Naive thymus-derived CD4-positive, alpha-beta T cell (primary cell): ENCODE data around the gene LSAMP. TPM values are rescaled to one million over a fixed set of nuclear protein-coding genes. Genes with fewer than 3 reads are reported as not detected.
"Not testable (repeated sequence)": the region's sequence is repeated elsewhere in the genome, so short reads cannot be mapped to it uniquely, and the experiment has no call there.

Source experiments
- ATAC-seq: fragments of 150-1000 bp; cut with Tn5 transposase; 2 replicates; pipeline ENCODE4 v1.10.0; 2021; ENCODE audit warnings: mild to moderate bottlenecking, moderate library complexity
- CTCF ChIA-PET: fragments of 350-600 bp; sonication (Branson Sonifier 250); formaldehyde crosslinking; loops from one replicate; lab custom pipeline; 2021; ENCODE audit warnings: antibody characterized with exemption; lab: Charles Lee
- POLR2A ChIA-PET: fragments of 350-600 bp; sonication (Branson Sonifier 250); formaldehyde crosslinking; loops from one replicate; lab custom pipeline; 2021; ENCODE audit warnings: antibody characterized with exemption, inconsistent platforms; lab: Charles Lee
- DNase-seq, 9 donors: peaks; one replicate each; pipeline versions ENCODE4 v3.0.0 to v3.0.0-alpha.2; 2020 to 2022; ENCODE audit warnings: mixed read lengths in 1 of 9
- H3K27ac ChIP-seq: one replicate; pipeline ENCODE4 v1.7.0; 2013; ENCODE audit warnings: mild to moderate bottlenecking, low read depth, low read length, moderate library complexity
- H3K27me3 ChIP-seq, 2 donors: one replicate each; pipeline ENCODE4 v1.7.0; 2013; ENCODE audit warnings: low read length in 2 of 2, mild to moderate bottlenecking in 2 of 2, moderate library complexity in 2 of 2; ENCODE audit not compliant: control insufficient read depth in 2 of 2, insufficient read depth in 2 of 2
- H3K36me3 ChIP-seq, 3 experiments: 1 replicate in 2 of 3; 2 replicates in 1 of 3; pipeline ENCODE4 v1.7.0; 2013; ENCODE audit warnings: low read length in 3 of 3, mild to moderate bottlenecking in 3 of 3, moderate library complexity in 1 of 3; ENCODE audit not compliant: insufficient read depth in 3 of 3, control insufficient read depth in 2 of 3
- H3K4me1 ChIP-seq, 2 donors: one replicate each; pipeline ENCODE4 v1.7.0; 2013; ENCODE audit warnings: low read length in 2 of 2, mild to moderate bottlenecking in 2 of 2, moderate library complexity in 1 of 2; ENCODE audit not compliant: control insufficient read depth in 2 of 2, insufficient read depth in 2 of 2
- H3K4me3 ChIP-seq: 2 replicates; pipeline ENCODE4 v1.7.0; 2013; ENCODE audit warnings: mild to moderate bottlenecking, low read length
- H3K9me3 ChIP-seq, 3 experiments: 1 replicate in 2 of 3; 2 replicates in 1 of 3; pipeline ENCODE4 v1.7.0; 2013; ENCODE audit warnings: low read length in 3 of 3; ENCODE audit not compliant: control insufficient read depth in 2 of 3
- H3K27ac Mint-ChIP-seq, 9 donors: one replicate each; pipeline ENCODE4 v1.8.0; 2020 to 2022; ENCODE audit warnings: mixed read lengths in 9 of 9, mild to moderate bottlenecking in 8 of 9, moderate library complexity in 5 of 9, inconsistent platforms in 2 of 9
- H3K27me3 Mint-ChIP-seq, 5 donors: one replicate each; pipeline ENCODE4 v1.8.0; 2021 to 2022; ENCODE audit warnings: mixed read lengths in 5 of 5, mild to moderate bottlenecking in 1 of 5
- H3K36me3 Mint-ChIP-seq, 5 donors: one replicate each; pipeline ENCODE4 v1.8.0; 2020 to 2022; ENCODE audit warnings: mixed read lengths in 5 of 5, mild to moderate bottlenecking in 3 of 5, inconsistent platforms in 1 of 5
- H3K4me1 Mint-ChIP-seq, 7 donors: one replicate each; pipeline ENCODE4 v1.8.0; 2020 to 2022; ENCODE audit warnings: mixed read lengths in 7 of 7, mild to moderate bottlenecking in 3 of 7, inconsistent platforms in 1 of 7
- H3K4me3 Mint-ChIP-seq, 10 donors: one replicate each; pipeline ENCODE4 v1.8.0; 2020 to 2022; ENCODE audit warnings: mild to moderate bottlenecking in 10 of 10, mixed read lengths in 10 of 10, moderate library complexity in 6 of 10, inconsistent platforms in 2 of 10
- H3K9me3 Mint-ChIP-seq, 11 donors: one replicate each; pipeline ENCODE4 v1.8.0; 2020 to 2022; ENCODE audit warnings: mixed read lengths in 11 of 11, mild to moderate bottlenecking in 4 of 11, inconsistent platforms in 1 of 11, moderate library complexity in 1 of 11
- intact Hi-C, 2 donors: fragments of 100-400 bp; cut with micrococcal nuclease; formaldehyde crosslinking; loops; one replicate each; pipeline ENCODE4 v1.15.1; 2023
- polyA plus RNA-seq, 2 donors: library from polyadenylated mRNA; unstranded; fragments of 300-500 nt; fragmentation: Illumina TruSeq; gene quantifications; one replicate each; pipeline ENCODE4 v1.2.3, GENCODE V29; 2021
- total RNA-seq, 6 experiments: library from RNA in 5 of 6; stranded (reverse) in 5 of 6; gene quantifications; 1 replicate in 5 of 6; 2 replicates in 1 of 6; pipeline ENCODE4 v1.2.3 and lab custom pipeline; 2021 to 2026

Gene LSAMP
- total and polyA plus RNA-seq, 7 experiments from 2014 or later = not detected

- Histone ChIP-seq H3K9me3 (no peaks in the 10 kb centered on the region), H3K4me1 (peaks cover 5 to 8% of the 10 kb centered on the region in 2 donors), H3K27me3 (no peaks in the 10 kb centered on the region), H3K4me3 (no peak overlapping the region), H3K27ac (no peak overlapping the region), H3K36me3 (no peaks in the 10 kb centered on the region)
- ATAC-seq (no peak), DNase-seq (no peak)
- Mint-ChIP-seq H3K4me1 (peaks cover 15 to 33% (median 25%) of the 10 kb centered on the region in 7 donors), H3K27me3 (peaks cover 0 to 18% (median 0%) of the 10 kb centered on the region in 5 donors), H3K9me3 (peaks cover 0 to 2% (median 0%) of the 10 kb centered on the region in 11 donors), H3K27ac (no peak overlapping the region), H3K36me3 (no peaks in the 10 kb centered on the region), H3K4me3 (no peak overlapping the region)
- intact Hi-C loops = loop anchor here (10.0 kb wide), 2 partner anchors 963 to 1573 kb away; no protein-coding TSS in a partner anchor
- POLR2A ChIA-PET = no interaction called here
- CTCF ChIA-PET = no interaction called here
Observed at GRCh38 chr3:115787818-115788217, 657.5 kb downstream of the LSAMP start.

GRCh38 chr3:115785782-115786181 lies 659.5 kb downstream of the LSAMP start:
- ChIA-PET CTCF (interaction anchor here (0.7 kb wide), 1 partner anchor 14 kb away, joined by 4 read pairs; no protein-coding TSS in a partner anchor), POLR2A (no interaction called here)
- Histone ChIP-seq H3K9me3 (no peaks in the 10 kb centered on the region), H3K36me3 (no peaks in the 10 kb centered on the region), H3K4me3 (no peak overlapping the region), H3K27ac (no peak overlapping the region), H3K27me3 (no peaks in the 10 kb centered on the region), H3K4me1 (peaks cover 3% of the 10 kb centered on the region in 2 donors)
- Mint-ChIP-seq H3K27ac (peak overlapping the region in 1 of 9 donors; percentile 23), H3K9me3 (peaks cover 0 to 2% (median 0%) of the 10 kb centered on the region in 11 donors), H3K4me3 (peak overlapping the region in 2 of 10 donors; percentile 22 to 90), H3K36me3 (no peaks in the 10 kb centered on the region), H3K4me1 (peaks cover 8 to 19% (median 14%) of the 10 kb centered on the region in 7 donors), H3K27me3 (peaks cover 0 to 25% (median 0%) of the 10 kb centered on the region in 5 donors)
- intact Hi-C loops = loop anchor here (2.0 to 10.0 kb wide), 4 partner anchors 745 to 1729 kb away; partner anchors contain the start of genes CCDC191 (in 1 of the 2) and QTRT2 (in 1 of the 2)
- no peak for DNase-seq
- no peak for ATAC-seq

DNA sequence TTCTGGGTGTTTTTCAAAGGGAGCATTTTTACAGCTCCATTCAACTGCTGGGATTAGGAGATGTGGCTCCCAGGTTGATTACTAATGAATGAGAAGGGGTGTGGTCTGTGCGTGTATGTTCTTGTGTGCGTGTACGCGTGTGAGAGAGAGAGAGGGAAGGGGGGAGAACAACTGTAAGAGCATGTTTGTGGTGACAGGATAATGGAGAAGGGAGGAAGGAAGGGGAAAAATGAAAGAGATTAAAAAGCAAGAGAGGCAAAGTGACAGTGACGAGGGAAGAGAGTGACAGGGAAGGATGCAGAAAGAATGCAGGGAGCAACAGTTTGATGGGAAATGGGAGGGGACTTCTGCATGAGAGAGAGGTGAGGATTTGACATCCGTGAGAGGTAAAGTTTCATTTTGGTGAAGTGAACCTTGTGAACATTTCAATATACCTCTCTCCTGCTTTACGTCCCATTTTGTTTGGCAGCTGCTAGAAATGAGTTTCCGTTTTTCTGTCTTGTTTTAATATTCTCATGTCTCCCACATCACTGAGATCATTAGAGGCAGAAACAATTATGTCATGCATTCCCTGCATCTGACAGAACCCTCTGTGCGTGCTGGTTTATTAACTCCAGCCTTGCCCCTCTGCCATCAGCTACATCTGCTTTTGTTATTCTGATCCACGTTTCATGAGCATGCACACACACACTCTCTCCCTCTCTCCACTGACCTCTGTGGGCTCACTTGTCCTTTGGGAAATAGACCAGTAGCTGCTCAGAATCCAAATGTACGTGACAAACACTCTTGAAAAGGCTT lies 660.3 kb downstream of the LSAMP start:
- Mint-ChIP-seq H3K27me3 (peaks cover 0 to 25% (median 0%) of the 10 kb centered on the region in 5 donors), H3K36me3 (no peaks in the 10 kb centered on the region), H3K4me3 (peak overlapping the region; percentile 80 to 97 (median 91)), H3K9me3 (peaks cover 0 to 2% (median 0%) of the 10 kb centered on the region in 11 donors), H3K27ac (peak overlapping the region; percentile 74 to 99 (median 96)), H3K4me1 (peaks cover 8 to 16% (median 14%) of the 10 kb centered on the region in 7 donors)
- Histone ChIP-seq H3K4me1 (peaks cover 3% of the 10 kb centered on the region in 2 donors), H3K27ac (peak overlapping the region; percentile 99), H3K36me3 (no peaks in the 10 kb centered on the region), H3K4me3 (peak overlapping the region; percentile 54), H3K27me3 (no peaks in the 10 kb centered on the region), H3K9me3 (no peaks in the 10 kb centered on the region)
- ChIA-PET POLR2A (interaction anchor here (1.8 kb wide), 1 partner anchor 33 kb away, joined by 4 read pairs; no protein-coding TSS in a partner anchor), CTCF (interaction anchor here (0.6 to 2.3 kb wide), 7 partner anchors 13 to 1401 kb away, joined by 3 to 7 read pairs (median 4); no protein-coding TSS in a partner anchor)
- intact Hi-C loops = loop anchor here (1.0 to 10.0 kb wide), 19 partner anchors 7 to 1838 kb away; partner anchors contain the start of genes CCDC191 (in 2 of the 2), QTRT2 (in 2 of the 2), ZBTB20 (in 2 of the 2) and ZDHHC23 (in 1 of the 2)
- peak in 2 of 9 donors; percentile 22 to 23 for DNase-seq
- ATAC-seq = no peak

DNA sequence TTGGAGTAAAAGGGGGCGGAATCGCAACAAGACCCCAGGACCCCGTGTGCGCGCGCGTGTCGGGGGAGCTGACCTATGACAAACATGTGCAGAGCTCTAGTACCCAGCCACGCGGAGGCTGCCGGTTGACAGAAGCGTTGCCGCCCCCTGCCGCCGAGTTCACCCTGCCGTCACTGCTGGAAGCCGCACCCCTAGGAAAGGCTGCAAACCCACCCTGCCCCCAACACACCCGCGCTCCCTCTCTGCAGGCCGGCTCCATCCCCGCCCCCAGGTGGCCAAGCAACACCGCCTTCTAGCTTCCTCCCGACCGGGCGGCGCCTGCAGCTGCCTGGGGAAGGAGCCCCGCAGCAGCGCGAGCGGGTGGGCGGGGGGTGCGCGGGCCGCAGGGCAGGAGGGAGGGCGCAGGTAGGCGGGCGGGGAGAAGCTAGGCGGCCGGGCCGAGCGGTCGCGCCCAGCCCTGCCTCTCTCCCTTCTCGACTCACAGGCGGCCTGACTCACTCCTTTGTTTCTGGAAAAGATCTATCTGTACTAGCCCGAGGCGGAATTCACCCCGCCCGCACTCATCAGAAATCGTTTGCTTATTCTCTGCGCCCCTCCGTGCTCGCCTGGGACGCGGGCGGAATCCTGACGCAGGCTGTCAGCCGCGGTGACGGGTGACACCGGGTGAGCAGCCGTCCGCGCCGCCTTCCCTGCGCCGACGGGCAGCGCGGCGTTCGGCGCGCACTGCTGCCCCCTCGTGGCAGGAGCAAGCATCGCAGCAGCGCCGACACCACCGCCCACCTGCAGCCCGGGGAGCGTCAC lies 661.1 kb downstream of the LSAMP start:
- Histone ChIP-seq H3K27me3 (no peaks in the 10 kb centered on the region), H3K4me3 (peak overlapping the region; percentile 54), H3K27ac (peak overlapping the region; percentile 99), H3K9me3 (no peaks in the 10 kb centered on the region), H3K4me1 (peaks cover 3% of the 10 kb centered on the region in 2 donors), H3K36me3 (no peaks in the 10 kb centered on the region)
- DNase-seq (peak; percentile 88 to 94 (median 92)), ATAC-seq (peak; percentile 92)
- Mint-ChIP-seq H3K36me3 (no peaks in the 10 kb centered on the region), H3K27ac (peak overlapping the region; percentile 79 to 99 (median 98)), H3K4me3 (peak overlapping the region; percentile 80 to 97 (median 91)), H3K4me1 (peaks cover 8 to 16% (median 14%) of the 10 kb centered on the region in 7 donors), H3K27me3 (peaks cover 0 to 25% (median under 1%) of the 10 kb centered on the region in 5 donors), H3K9me3 (peaks cover 0 to 2% (median 0%) of the 10 kb centered on the region in 11 donors)
- POLR2A ChIA-PET = interaction anchor here (0.5 to 1.8 kb wide), 6 partner anchors 8 to 637 kb away, joined by 3 to 5 read pairs (median 4); partner anchors contain the start of gene ZBTB20
- intact Hi-C loops = loop anchor here (1.0 to 10.0 kb wide), 19 partner anchors 8 to 1837 kb away; partner anchors contain the start of genes CCDC191 (in 2 of the 2), QTRT2 (in 2 of the 2), ZBTB20 (in 2 of the 2) and ZDHHC23 (in 1 of the 2)
- CTCF ChIA-PET = interaction anchor here (0.6 to 2.3 kb wide), 9 partner anchors 17 to 1400 kb away, joined by 3 to 7 read pairs (median 4); no protein-coding TSS in a partner anchor

GRCh38 chr3:115783426-115783825 lies 661.9 kb downstream of the LSAMP start:
- H3K27ac ChIP-seq = peak overlapping the region; percentile 99
- H3K27me3 ChIP-seq, ATAC-seq, H3K9me3 Mint-ChIP-seq, H3K36me3 ChIP-seq, H3K9me3 ChIP-seq, H3K4me3 ChIP-seq, DNase-seq, H3K4me1 ChIP-seq, H3K36me3 Mint-ChIP-seq: not testable (repeated sequence)
- peaks cover 8 to 16% (median 14%) of the 10 kb centered on the region in 7 donors for H3K4me1 Mint-ChIP-seq
- intact Hi-C loops = loop anchor here (5.0 to 10.0 kb wide), 6 partner anchors 566 to 1836 kb away; partner anchors contain the start of gene ZDHHC23 (in 1 of the 2)
- ChIA-PET CTCF (interaction anchor here (0.5 to 2.3 kb wide), 7 partner anchors 24 to 618 kb away, joined by 3 to 7 read pairs (median 4); no protein-coding TSS in a partner anchor), POLR2A (interaction anchor here (0.5 to 1.8 kb wide), 6 partner anchors 9 to 636 kb away, joined by 3 to 5 read pairs (median 4); partner anchors contain the start of gene ZBTB20)
- H3K4me3 Mint-ChIP-seq = peak overlapping the region in 8 of 10 donors; percentile 11 to 97 (median 87)
- H3K27me3 Mint-ChIP-seq = peaks cover 0 to 25% (median 4%) of the 10 kb centered on the region in 5 donors
- peak overlapping the region in 8 of 9 donors; percentile 61 to 99 (median 97) for H3K27ac Mint-ChIP-seq
